ENCODE data around the gene KCNE4. TPM values are rescaled to one million over a fixed set of nuclear protein-coding genes. Genes with fewer than 3 reads are reported as not detected.

Gene KCNE4
- total and polyA plus RNA-seq, 9 donors, result 3.0 to 13.4 (median 8.0) TPM

- Histone ChIP-seq H3K36me3 (no peaks in the 10 kb centered on the region), H3K9me3 (peaks cover 0 to 3% of the 10 kb centered on the region in 2 donors), H3K4me1 (ENCODE audit: insufficient read depth) (no peaks in the 10 kb centered on the region), H3K27ac (no peak overlapping the region), H3K4me3 (no peak overlapping the region), H3K27me3 (no peaks in the 10 kb centered on the region)
- intact Hi-C loops (cut with DNase I), result no loop called here
- TF ChIP-seq POLR2A (IDR thresholded peaks at IDR 0.05) (no peak), EP300 (IDR thresholded peaks at IDR 0.05) (no peak)
- TF ChIP-seq, protein P1, sequence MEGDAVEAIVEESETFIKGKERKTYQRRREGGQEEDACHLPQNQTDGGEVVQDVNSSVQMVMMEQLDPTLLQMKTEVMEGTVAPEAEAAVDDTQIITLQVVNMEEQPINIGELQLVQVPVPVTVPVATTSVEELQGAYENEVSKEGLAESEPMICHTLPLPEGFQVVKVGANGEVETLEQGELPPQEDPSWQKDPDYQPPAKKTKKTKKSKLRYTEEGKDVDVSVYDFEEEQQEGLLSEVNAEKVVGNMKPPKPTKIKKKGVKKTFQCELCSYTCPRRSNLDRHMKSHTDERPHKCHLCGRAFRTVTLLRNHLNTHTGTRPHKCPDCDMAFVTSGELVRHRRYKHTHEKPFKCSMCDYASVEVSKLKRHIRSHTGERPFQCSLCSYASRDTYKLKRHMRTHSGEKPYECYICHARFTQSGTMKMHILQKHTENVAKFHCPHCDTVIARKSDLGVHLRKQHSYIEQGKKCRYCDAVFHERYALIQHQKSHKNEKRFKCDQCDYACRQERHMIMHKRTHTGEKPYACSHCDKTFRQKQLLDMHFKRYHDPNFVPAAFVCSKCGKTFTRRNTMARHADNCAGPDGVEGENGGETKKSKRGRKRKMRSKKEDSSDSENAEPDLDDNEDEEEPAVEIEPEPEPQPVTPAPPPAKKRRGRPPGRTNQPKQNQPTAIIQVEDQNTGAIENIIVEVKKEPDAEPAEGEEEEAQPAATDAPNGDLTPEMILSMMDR (IDR thresholded peaks at IDR 0.05), result no peak
- 58 to 71% (median 67%) methylated on average over 3 of the region's 3 CpGs for WGBS, 3 donors
- DNase-seq, result no peak
Measured at GRCh38 chr2:223019390-223019930, 32.5 kb upstream of the KCNE4 start.

GRCh38 chr2:223019987-223020717 lies 31.8 kb upstream of the KCNE4 start:
- H3K27me3 ChIP-seq, result no peaks in the 10 kb centered on the region
- H3K9me3 ChIP-seq, result peaks cover 0 to 3% of the 10 kb centered on the region in 2 donors
- H3K4me3 ChIP-seq, result no peak overlapping the region
- intact Hi-C loops (cut with DNase I), result loop anchor here in 1 of 4 donors (5.0 kb wide), 1 partner anchor 117 kb away; no protein-coding TSS in a partner anchor
- WGBS, 3 donors, result 94 to 96% (median 94%) methylated on average over 7 of the region's 7 CpGs
- no peaks in the 10 kb centered on the region for H3K36me3 ChIP-seq
- no peak for DNase-seq
- TF ChIP-seq, protein P1 (IDR thresholded peaks at IDR 0.05), result no peak
- TF ChIP-seq EP300 (IDR thresholded peaks at IDR 0.05), result no peak
- TF ChIP-seq POLR2A (IDR thresholded peaks at IDR 0.05), result no peak
- no peak overlapping the region for H3K27ac ChIP-seq
- no peaks in the 10 kb centered on the region for H3K4me1 ChIP-seq (ENCODE audit: insufficient read depth)

- WGBS, 3 donors, result 72 to 84% (median 75%) methylated on average over 7 of the region's 7 CpGs
- intact Hi-C loops (cut with DNase I), result loop anchor here in 1 of 4 donors (5.0 kb wide), 1 partner anchor 116 kb away; no protein-coding TSS in a partner anchor
- no peaks in the 10 kb centered on the region for H3K36me3 ChIP-seq
- no peaks in the 10 kb centered on the region for H3K4me1 ChIP-seq (ENCODE audit: insufficient read depth)
- no peak for DNase-seq
- no peak overlapping the region for H3K27ac ChIP-seq
- H3K9me3 ChIP-seq, result peaks cover 0 to 3% of the 10 kb centered on the region in 2 donors
- H3K27me3 ChIP-seq, result no peaks in the 10 kb centered on the region
- H3K4me3 ChIP-seq, result no peak overlapping the region
- TF ChIP-seq EP300 (IDR thresholded peaks at IDR 0.05), result no peak
- TF ChIP-seq POLR2A (IDR thresholded peaks at IDR 0.05), result no peak
- TF ChIP-seq, protein P1 (IDR thresholded peaks at IDR 0.05), result no peak
Measured at GRCh38 chr2:223020971-223021675, 30.9 kb upstream of the KCNE4 start.

DNA sequence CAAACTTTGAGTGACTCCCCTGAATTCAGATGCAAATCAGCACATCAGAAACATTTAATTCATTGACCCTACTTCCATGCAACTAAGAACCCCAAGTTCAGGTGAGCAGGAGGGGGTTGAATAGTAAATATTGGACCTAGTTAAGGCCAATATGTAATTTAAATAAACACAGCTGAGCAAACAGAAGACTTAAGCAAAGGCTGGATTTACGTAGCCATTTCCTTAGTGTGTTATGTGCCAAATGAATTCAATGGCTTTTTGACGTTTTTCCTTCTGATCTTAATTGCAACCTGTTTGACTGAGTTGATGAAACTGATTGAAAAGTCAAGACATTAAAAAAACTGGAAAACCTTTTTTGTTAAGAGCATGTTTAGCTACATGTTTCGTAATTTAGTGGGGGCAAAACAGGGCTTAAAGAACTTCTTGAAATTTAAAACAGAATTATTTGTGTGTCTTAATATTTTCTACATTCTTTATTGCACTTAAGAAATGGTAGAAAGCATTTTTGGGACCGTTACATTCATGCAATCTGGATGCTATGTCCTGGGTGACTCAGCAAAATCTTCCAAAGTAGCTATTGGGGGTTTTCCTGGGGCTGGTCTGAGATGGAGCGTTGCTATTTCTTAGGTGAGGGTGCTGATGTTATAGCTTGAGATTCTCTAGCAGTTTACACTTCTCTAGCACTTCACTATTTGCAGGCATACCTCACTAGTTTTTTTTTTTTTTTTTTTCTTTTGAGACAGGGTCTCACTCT lies 25.5 kb upstream of the KCNE4 start:
- DNase-seq, result no peak
- intact Hi-C loops (cut with DNase I), result no loop called here
- Histone ChIP-seq H3K36me3 (no peaks in the 10 kb centered on the region), H3K4me1 (ENCODE audit: insufficient read depth) (no peaks in the 10 kb centered on the region), H3K27ac (no peak overlapping the region), H3K9me3 (no peaks in the 10 kb centered on the region), H3K27me3 (no peaks in the 10 kb centered on the region), H3K4me3 (no peak overlapping the region)
- TF ChIP-seq EP300 (IDR thresholded peaks at IDR 0.05) (no peak), POLR2A (IDR thresholded peaks at IDR 0.05) (no peak)
- TF ChIP-seq, protein P1 (IDR thresholded peaks at IDR 0.05), result no peak
- 67 to 72% (median 70%) methylated on average over 5 of the region's 5 CpGs for WGBS, 3 donors
